Measurements from ENCODE around the gene DENND6B.
"Not testable (repeated sequence)": the region's sequence is repeated elsewhere in the genome, so short reads cannot be mapped to it uniquely, and the experiment has no call there.

DENND6B gene

GRCh38 chr22:50284479-50284878, 42.3 kb downstream of the DENND6B start:
- no peak for DNase-seq

- no peak for DNase-seq
Observed at GRCh38 chr22:50283821-50284220, 43.0 kb downstream of the DENND6B start.

- DNase-seq, result no peak
Observed at GRCh38 chr22:50282361-50283155, 44.3 kb downstream of the DENND6B start.

GRCh38 chr22:50281957-50282356, 44.9 kb downstream of the DENND6B start:
- no peak for DNase-seq

- DNase-seq, result no peak
Observed at GRCh38 chr22:50281384-50281760, 45.4 kb downstream of the DENND6B start.

GRCh38 chr22:50280708-50281383, 46.0 kb downstream of the DENND6B start:
- DNase-seq, result no peak

GRCh38 chr22:50280022-50280707, 46.6 kb downstream of the DENND6B start:
- DNase-seq, result no peak

GRCh38 chr22:50278956-50279619, 47.7 kb downstream of the DENND6B start:
- DNase-seq, result no peak

- no peak for DNase-seq
Observed at GRCh38 chr22:50278461-50278860, 48.4 kb downstream of the DENND6B start.

GRCh38 chr22:50277761-50278160, 49.1 kb downstream of the DENND6B start:
- DNase-seq, result no peak

- DNase-seq, result peak in 1 of 2 experiments; percentile 51
Observed at GRCh38 chr22:50276143-50276542, 50.7 kb downstream of the DENND6B start.

GRCh38 chr22:50275181-50276055, 51.4 kb downstream of the DENND6B start:
- DNase-seq, result no peak

GRCh38 chr22:50274771-50275170, 52.0 kb downstream of the DENND6B start:
- no peak for DNase-seq

- peak in 1 of 2 experiments; percentile 53 for DNase-seq
Observed at GRCh38 chr22:50274311-50274710, 52.5 kb downstream of the DENND6B start.

GRCh38 chr22:50273781-50274180, 53.0 kb downstream of the DENND6B start:
- DNase-seq, result not testable (repeated sequence)

GRCh38 chr22:50273352-50273751, 53.5 kb downstream of the DENND6B start:
- not testable (repeated sequence) for DNase-seq

GRCh38 chr22:50272044-50272802, 54.6 kb downstream of the DENND6B start:
- no peak for DNase-seq

- DNase-seq, result peak; percentile 16 to 83
Observed at GRCh38 chr22:50271519-50271970, 55.3 kb downstream of the DENND6B start.

GRCh38 chr22:50270666-50271394, 56.0 kb downstream of the DENND6B start:
- peak in 1 of 2 experiments; percentile 42 for DNase-seq

- peak in 1 of 2 experiments; percentile 51 for DNase-seq
Observed at GRCh38 chr22:50269970-50270665, 56.7 kb downstream of the DENND6B start, which contains the start of gene MAPK11. MAPK11 (minus strand) TSS chr22:50270380; CDS start chr22:50270292, 88 bp downstream.
